SIG-M5 (cell line): Measurements from ENCODE around the gene SUOX.
"Not testable (repeated sequence)": the region's sequence is repeated elsewhere in the genome, so short reads cannot be mapped to it uniquely, and the experiment has no call there.

Experiments
- DNase-seq: peaks from one replicate; lab custom pipeline; 2025; lab: John Stamatoyannopoulos, UW

SUOX gene

GRCh38 chr12:55983232-55983842 lies 13.7 kb upstream of the SUOX start:
- DNase-seq = no peak

- DNase-seq = no peak
Observed at GRCh38 chr12:55984861-55985260, 12.2 kb upstream of the SUOX start.

DNA sequence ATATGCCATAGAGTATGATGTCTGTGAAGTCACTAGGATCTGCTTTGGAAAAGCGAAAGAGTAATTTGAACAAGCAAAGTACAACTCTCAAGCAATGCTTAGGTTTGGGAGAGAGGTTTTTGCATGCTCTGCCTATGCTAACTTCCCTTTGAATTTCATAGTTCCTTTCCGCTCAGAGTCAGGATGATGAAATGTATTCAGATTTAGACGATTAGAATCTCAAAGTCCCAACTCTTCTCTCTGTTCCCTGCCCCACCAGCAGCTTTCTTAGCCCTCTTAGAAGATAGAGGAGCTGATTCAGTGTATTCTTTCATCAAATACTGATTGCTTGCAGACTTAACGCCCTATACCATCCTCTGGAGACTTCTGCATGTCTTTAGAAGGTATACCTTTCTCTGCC lies 11.7 kb upstream of the SUOX start:
- DNase-seq = no peak

DNA sequence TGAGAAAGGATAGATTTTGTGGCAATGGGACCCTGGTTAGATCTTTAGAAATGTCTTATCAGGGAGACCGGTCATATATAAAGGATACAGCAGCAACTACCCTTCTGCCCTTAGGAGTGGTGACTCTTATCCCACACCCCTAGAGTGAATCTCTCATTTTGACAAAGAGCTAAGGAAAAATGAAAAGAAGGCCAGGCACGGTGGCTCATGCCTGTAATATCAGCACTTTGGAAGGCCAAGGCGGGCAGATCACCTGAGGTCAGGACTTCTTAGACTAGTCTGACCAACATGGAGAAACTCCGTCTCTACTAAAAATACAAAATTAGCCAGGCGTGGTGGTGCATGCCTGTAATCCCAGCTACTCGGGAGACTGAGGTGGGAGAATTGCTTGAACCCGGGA lies 11.1 kb upstream of the SUOX start:
- DNase-seq = not testable (repeated sequence)

- no peak for DNase-seq
Observed at GRCh38 chr12:55991110-55991509, 6.0 kb upstream of the SUOX start.

DNA sequence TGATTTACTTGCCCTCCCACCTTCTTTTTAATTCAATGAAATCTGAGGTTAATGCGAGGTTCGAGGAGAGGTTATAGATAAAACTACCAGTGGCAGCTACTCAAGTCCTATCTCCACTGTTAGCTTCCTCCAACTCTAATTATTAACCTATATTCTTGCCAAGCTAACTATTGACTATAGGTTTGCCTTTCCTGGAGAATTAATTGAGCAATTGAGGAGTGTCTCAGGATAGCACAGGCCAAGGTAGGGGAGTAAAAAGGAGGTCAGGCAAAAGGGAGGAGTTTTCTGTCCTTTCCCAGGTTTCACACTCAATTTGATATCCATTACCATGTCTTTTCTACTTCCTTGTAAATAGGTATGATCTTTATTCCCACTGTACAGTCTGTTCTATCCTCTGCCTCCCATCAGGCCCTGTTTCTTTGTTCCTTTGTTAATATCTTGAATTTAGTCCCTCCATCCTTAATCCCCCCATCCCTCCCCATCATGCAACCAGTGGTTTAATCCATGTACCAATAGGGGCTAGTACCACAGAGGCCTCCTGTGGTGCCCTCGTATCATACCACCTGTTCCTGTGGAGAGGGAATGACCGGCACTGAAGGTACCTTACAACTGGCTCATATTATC lies 3.7 kb upstream of the SUOX start:
- no peak for DNase-seq

GRCh38 chr12:55995366-55995765 lies 1.7 kb upstream of the SUOX start:
- DNase-seq = no peak

DNA sequence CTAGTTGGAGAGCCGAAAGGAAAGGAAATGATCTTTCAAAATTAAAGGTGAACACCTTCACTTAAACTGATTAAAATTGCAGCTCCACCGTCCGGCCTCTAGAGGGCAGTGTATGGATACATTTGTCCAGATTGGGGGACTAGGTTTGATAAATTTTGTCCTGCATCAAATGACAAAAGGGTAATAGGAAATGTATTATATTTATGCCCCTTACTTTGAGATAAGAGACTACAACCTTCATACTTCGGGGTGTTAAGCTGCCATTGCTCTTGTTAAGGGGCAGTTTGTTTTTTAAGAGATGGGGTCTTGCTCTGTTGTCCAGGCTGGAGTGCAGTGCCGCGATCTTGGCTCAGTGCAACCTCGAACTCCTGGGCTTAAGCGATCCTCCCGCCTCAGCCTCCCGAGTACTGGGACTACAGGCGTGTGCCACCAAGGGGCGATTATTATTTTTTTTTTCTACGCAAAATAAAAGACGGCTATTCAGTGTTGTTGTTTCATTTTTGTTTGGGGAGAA lies 818 bp upstream of the SUOX start:
- no peak for DNase-seq

GRCh38 chr12:55997535-55997859 lies 421 bp downstream of the SUOX start:
- DNase-seq = no peak

- not testable (repeated sequence) for DNase-seq
Observed at GRCh38 chr12:55999522-55999921, 2.4 kb downstream of the SUOX start.

- DNase-seq = not testable (repeated sequence)
Observed at GRCh38 chr12:55999999-56000540, 3.0 kb downstream of the SUOX start.

DNA sequence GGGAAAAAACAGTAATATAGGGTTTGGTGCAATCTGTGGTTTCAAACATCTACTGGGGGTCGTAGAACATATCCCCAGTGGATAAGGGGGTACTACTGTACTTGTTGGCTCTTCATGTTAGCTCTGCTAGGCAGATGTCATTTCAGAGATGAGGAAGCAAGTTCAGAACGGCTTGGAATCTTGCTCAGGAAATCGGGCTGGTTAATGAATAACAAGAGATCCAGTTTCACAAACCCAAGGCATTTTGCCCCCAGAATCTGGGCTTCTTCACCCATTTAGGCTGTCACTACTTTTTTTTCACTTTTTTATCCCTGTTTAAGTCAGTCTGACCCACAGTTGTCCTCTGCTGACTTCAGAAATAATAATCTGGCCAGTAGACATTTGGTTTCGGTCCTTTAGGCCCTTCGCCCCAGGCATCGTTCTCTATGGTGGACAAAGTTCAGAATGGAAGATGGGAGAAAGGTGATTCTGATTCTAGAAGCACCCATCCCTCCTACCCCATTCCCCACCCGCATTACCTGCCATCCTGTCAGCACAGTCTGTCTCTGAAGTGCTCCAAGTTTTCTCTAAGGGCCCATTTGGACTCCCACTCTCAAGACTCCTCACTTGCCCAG lies 4.5 kb downstream of the SUOX start:
- no peak for DNase-seq

DNA sequence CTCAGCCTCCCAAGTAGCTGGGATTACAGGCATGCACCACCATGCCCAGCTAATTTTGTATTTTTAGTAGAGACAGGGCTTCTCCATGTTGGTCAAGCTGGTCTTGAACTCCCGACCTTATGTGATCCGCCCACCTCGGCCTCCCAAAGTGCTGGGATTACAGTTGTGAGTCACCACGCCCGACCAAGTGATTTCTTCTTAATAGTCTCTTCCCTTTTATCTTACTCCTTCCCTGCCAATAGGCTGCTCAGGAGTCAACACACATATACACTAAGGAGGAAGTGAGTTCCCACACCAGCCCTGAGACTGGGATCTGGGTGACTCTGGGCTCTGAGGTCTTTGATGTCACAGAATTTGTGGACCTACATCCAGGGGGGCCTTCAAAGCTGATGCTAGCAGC lies 6.3 kb downstream of the SUOX start:
- DNase-seq = not testable (repeated sequence)

DNA sequence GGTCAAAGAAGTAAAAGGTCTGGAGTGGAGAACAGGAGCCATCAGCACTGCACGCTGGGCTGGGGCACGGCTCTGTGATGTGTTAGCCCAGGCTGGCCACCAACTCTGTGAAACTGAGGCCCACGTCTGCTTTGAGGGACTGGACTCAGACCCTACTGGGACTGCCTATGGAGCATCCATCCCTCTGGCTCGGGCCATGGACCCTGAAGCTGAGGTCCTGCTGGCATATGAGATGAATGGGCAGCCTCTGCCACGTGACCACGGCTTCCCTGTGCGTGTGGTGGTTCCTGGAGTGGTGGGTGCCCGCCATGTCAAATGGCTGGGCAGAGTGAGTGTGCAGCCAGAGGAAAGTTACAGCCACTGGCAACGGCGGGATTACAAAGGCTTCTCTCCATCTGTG lies 7.1 kb downstream of the SUOX start:
- DNase-seq = no peak

- DNase-seq = no peak
Observed at GRCh38 chr12:56007564-56008559, 10.8 kb downstream of the SUOX start.

- DNase-seq = no peak
Observed at GRCh38 chr12:56010111-56010570, 13.1 kb downstream of the SUOX start.

GRCh38 chr12:56011509-56012090 lies 14.5 kb downstream of the SUOX start:
- no peak for DNase-seq

DNA sequence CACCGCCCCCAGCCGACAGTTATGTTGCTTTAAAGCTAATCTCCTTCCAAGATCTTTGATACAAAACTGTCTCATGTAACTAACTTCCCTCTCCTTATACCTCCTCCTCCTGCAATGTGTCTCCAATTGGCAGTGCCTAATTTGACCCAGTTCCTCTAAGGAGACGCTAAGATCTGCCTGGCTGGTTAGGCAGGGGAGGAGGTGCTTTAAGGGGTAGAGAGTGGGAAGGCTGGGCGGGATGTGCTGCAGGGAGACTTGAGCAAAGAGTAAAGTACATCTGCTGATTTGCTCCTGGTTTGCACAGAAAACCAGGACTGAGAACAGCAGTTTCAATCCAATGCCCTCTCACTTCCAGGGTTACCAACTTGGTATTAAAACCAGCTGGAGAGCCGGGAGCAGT lies 16.4 kb downstream of the SUOX start:
- no peak for DNase-seq

DNA sequence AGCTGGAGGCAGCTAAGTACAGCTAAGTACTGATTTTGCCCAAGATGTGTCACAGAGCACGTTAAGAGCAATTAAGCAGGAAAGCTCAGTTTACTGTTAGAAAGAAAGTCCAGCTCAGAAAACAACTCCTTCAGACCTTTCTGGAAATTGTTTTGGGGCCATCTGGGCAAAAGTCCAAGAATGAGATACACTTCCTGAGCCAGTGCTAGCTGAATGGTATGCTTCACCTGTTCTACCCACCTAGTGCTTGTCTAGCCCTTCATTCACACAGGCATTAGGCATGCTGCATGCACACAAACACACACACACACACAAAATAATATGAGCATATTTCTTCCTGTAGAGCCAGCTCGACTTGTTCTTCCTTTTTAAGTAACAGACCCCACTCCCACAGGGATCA lies 17.1 kb downstream of the SUOX start:
- DNase-seq = no peak

DNA sequence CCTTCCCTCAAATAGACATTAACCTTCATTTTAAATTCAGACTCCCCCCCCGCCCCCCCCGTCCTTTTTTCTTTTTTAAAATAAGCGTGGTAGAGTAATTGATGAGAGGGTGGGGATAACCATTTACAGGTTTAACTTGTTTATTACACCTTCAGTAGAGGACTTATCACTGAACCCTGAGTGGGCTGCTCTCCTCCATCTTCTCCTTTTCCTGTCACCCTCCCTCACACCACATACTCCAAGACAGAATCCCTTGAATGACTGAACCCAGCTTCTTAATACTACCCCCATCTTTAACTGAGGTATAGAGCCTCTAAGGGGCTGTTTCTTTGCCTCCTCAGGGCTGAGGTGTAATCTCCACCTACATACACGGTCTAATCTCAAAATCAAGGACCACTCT lies 20.1 kb downstream of the SUOX start:
- no peak for DNase-seq

GRCh38 chr12:56018356-56018755 lies 21.3 kb downstream of the SUOX start:
- no peak for DNase-seq
